ENCODE data around the gene CYP1A2. TPM values are rescaled to one million over a fixed set of nuclear protein-coding genes. Genes with fewer than 3 reads are reported as not detected.

Gene CYP1A2
- total RNA-seq, 1 experiment from 2014 or later: not detected

- ChIA-PET CTCF (no interaction called here), POLR2A (ENCODE audit: unreplicated experiment) (no interaction called here)
- no peaks in the 10 kb centered on the region for H3K9me3 ChIP-seq (ENCODE audit: low read length)
- ATAC-seq (no peak), DNase-seq (no peak)
- H3K27ac ChIP-seq (ENCODE audit: low read length): no peak overlapping the region
- H3K4me2 ChIP-seq (ENCODE audit: low read length): no peak overlapping the region
- H3K4me1 ChIP-seq (ENCODE audit: insufficient read depth, low read length): no peaks in the 10 kb centered on the region
- H4K20me1 ChIP-seq (ENCODE audit: low read length): no peaks in the 10 kb centered on the region
- intact Hi-C loops (cut with micrococcal nuclease): no loop called here
- no peaks in the 10 kb centered on the region for H3K36me3 ChIP-seq (ENCODE audit: low read depth, low read length)
- no peak for TF ChIP-seq CTCF (conservative IDR thresholded peaks at IDR 0.05; ENCODE audit: low read depth, low read length)
- TF ChIP-seq EZH2 (IDR thresholded peaks at IDR 0.05; ENCODE audit: low read length, unreplicated experiment): no peak
- TF ChIP-seq EZH2phosphoT487 (IDR thresholded peaks at IDR 0.05; ENCODE audit: borderline replicate concordance, low read length): no peak
- H3K9ac ChIP-seq (ENCODE audit: low read length): no peak overlapping the region
- H3K79me2 ChIP-seq (ENCODE audit: low read length): no peaks in the 10 kb centered on the region
- H3K27me3 ChIP-seq (ENCODE audit: low read length): 0 out of 2 replicates have a peak, but pooled peaks cover 3% of the 10 kb centered on the region
- no peaks in the 10 kb centered on the region for H3F3A ChIP-seq (ENCODE audit: low read length, unreplicated experiment)
- no peak overlapping the region for H2AFZ ChIP-seq (ENCODE audit: low read length)
- H3K4me3 ChIP-seq (ENCODE audit: low read length): no peak overlapping the region
- no TSS peak for BruUV-seq (replicated peaks)
- no peaks in the 10 kb centered on the region for H3K9me2 ChIP-seq (replicated peaks; ENCODE audit: low read length)
These were observed 38.1 kb upstream of the CYP1A2 start for GRCh38 chr15:74710319-74711094.

- Histone ChIP-seq H3K79me2 (ENCODE audit: low read length) (no peaks in the 10 kb centered on the region), H3K4me3 (ENCODE audit: low read length) (no peak overlapping the region), H3K27me3 (ENCODE audit: low read length) (0 out of 2 replicates have a peak, but pooled peaks cover 3% of the 10 kb centered on the region), H3F3A (ENCODE audit: low read length, unreplicated experiment) (no peaks in the 10 kb centered on the region), H3K36me3 (ENCODE audit: low read depth, low read length) (no peaks in the 10 kb centered on the region), H2AFZ (ENCODE audit: low read length) (no peak overlapping the region), H3K4me2 (ENCODE audit: low read length) (no peak overlapping the region), H3K9ac (ENCODE audit: low read length) (no peak overlapping the region), H3K9me3 (ENCODE audit: low read length) (no peaks in the 10 kb centered on the region), H3K27ac (ENCODE audit: low read length) (no peak overlapping the region), H3K4me1 (ENCODE audit: insufficient read depth, low read length) (no peaks in the 10 kb centered on the region), H3K9me2 (replicated peaks; ENCODE audit: low read length) (no peaks in the 10 kb centered on the region), H4K20me1 (ENCODE audit: low read length) (no peaks in the 10 kb centered on the region)
- CTCF ChIA-PET: no interaction called here
- TF ChIP-seq CTCF (conservative IDR thresholded peaks at IDR 0.05; ENCODE audit: low read depth, low read length) (no peak), EZH2 (IDR thresholded peaks at IDR 0.05; ENCODE audit: low read length, unreplicated experiment) (no peak), EZH2phosphoT487 (IDR thresholded peaks at IDR 0.05; ENCODE audit: borderline replicate concordance, low read length) (no peak)
- intact Hi-C loops (cut with micrococcal nuclease): no loop called here
- BruUV-seq (replicated peaks): no TSS peak
- POLR2A ChIA-PET (ENCODE audit: unreplicated experiment): no interaction called here
- no peak for DNase-seq
- ATAC-seq: no peak
These were observed 36.3 kb upstream of the CYP1A2 start for GRCh38 chr15:74712311-74712710.

GRCh38 chr15:74716651-74717050, 32.0 kb upstream of the CYP1A2 start:
- no peak for ATAC-seq
- intact Hi-C loops (cut with micrococcal nuclease): no loop called here
- no TSS peak for BruUV-seq (replicated peaks)
- ChIA-PET CTCF (no interaction called here), POLR2A (ENCODE audit: unreplicated experiment) (no interaction called here)
- no peak overlapping the region for H3K27ac ChIP-seq (ENCODE audit: low read length)
- H3K4me3 ChIP-seq (ENCODE audit: low read length): no peak overlapping the region
- no peak for TF ChIP-seq EZH2 (IDR thresholded peaks at IDR 0.05; ENCODE audit: low read length, unreplicated experiment)
- TF ChIP-seq EZH2phosphoT487 (IDR thresholded peaks at IDR 0.05; ENCODE audit: borderline replicate concordance, low read length): no peak
- no peak for TF ChIP-seq CTCF (conservative IDR thresholded peaks at IDR 0.05; ENCODE audit: low read depth, low read length)
- no peaks in the 10 kb centered on the region for H3K36me3 ChIP-seq (ENCODE audit: low read depth, low read length)
- no peaks in the 10 kb centered on the region for H3F3A ChIP-seq (ENCODE audit: low read length, unreplicated experiment)
- no peak for DNase-seq
- H3K9me3 ChIP-seq (ENCODE audit: low read length): no peaks in the 10 kb centered on the region
- no peaks in the 10 kb centered on the region for H3K79me2 ChIP-seq (ENCODE audit: low read length)
- H3K4me1 ChIP-seq (ENCODE audit: insufficient read depth, low read length): no peaks in the 10 kb centered on the region
- H2AFZ ChIP-seq (ENCODE audit: low read length): no peak overlapping the region
- no peaks in the 10 kb centered on the region for H3K9me2 ChIP-seq (replicated peaks; ENCODE audit: low read length)
- no peak overlapping the region for H3K4me2 ChIP-seq (ENCODE audit: low read length)
- H3K27me3 ChIP-seq (ENCODE audit: low read length): no peaks in the 10 kb centered on the region
- no peak overlapping the region for H3K9ac ChIP-seq (ENCODE audit: low read length)
- no peaks in the 10 kb centered on the region for H4K20me1 ChIP-seq (ENCODE audit: low read length)
